Peyer's patch (tissue), 4 donors: ENCODE data around the gene EPHB2.

Experiments
- POLR2A ChIP-seq, 2 donors: fragments of 450-650 bp; IDR thresholded peaks; one replicate each; pipeline ENCODE4 v1.5.1; 2017; ENCODE audit warnings: antibody characterized with exemption in 2 of 2, mild to moderate bottlenecking in 2 of 2, moderate library complexity in 2 of 2
- TF ChIP-seq, protein P1 (sequence below), 6 experiments: fragments of 450-650 bp in 4 of 6; fragments of 200-600 bp in 2 of 6; sonication (generic) in 1 of 6; IDR thresholded peaks; one replicate each; pipeline ENCODE4 v1.5.1; 2017 to 2019; ENCODE audit warnings: antibody characterized with exemption in 6 of 6, mild to moderate bottlenecking in 3 of 6, moderate library complexity in 1 of 6

DNA sequence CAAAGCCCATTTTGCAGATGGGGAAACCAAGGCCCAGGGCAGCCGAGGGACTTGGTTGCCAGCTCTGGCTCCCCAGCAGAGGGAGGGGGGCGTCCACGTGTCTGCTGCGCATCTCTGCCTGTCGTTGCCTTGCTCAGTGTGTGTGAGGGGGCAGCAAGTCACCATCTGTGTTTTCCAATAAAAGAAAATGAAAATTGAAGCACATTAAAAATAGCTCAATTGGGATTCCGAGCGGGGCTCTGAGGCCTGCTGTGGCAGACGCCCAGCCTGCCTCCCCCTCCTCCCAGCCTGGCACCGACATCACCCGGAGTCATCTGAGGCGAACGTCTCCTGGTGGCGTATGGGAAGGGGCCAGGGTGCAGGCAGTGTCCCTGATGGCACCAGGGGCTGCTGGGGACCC, 51.2 kb downstream of the EPHB2 start:
- TF ChIP-seq, protein P1, sequence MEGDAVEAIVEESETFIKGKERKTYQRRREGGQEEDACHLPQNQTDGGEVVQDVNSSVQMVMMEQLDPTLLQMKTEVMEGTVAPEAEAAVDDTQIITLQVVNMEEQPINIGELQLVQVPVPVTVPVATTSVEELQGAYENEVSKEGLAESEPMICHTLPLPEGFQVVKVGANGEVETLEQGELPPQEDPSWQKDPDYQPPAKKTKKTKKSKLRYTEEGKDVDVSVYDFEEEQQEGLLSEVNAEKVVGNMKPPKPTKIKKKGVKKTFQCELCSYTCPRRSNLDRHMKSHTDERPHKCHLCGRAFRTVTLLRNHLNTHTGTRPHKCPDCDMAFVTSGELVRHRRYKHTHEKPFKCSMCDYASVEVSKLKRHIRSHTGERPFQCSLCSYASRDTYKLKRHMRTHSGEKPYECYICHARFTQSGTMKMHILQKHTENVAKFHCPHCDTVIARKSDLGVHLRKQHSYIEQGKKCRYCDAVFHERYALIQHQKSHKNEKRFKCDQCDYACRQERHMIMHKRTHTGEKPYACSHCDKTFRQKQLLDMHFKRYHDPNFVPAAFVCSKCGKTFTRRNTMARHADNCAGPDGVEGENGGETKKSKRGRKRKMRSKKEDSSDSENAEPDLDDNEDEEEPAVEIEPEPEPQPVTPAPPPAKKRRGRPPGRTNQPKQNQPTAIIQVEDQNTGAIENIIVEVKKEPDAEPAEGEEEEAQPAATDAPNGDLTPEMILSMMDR (IDR thresholded peaks at IDR 0.05), result no peak
- no peak for TF ChIP-seq POLR2A (IDR thresholded peaks at IDR 0.05)
